SU-DHL-6 (cell line): ENCODE data around the gene CDK2.

ENCODE experiments used
- H2AFZ ChIP-seq: fragments of 200-600 bp; sonication (generic); 2 replicates; pipeline ENCODE4 v1.6.1; 2014; ENCODE audit warnings: low read depth, mild to moderate bottlenecking, moderate library complexity, mixed read lengths, antibody characterized with exemption, low read length; ENCODE audit not compliant: severe bottlenecking
- H3F3A ChIP-seq: fragments of 200-600 bp; shearing (Covaris generic); 2 replicates; pipeline ENCODE4 v1.6.0; 2016; ENCODE audit warnings: antibody characterized with exemption, mild to moderate bottlenecking; ENCODE audit not compliant: insufficient read depth
- H3K27ac ChIP-seq: fragments of 200-600 bp; sonication (generic); 2 replicates; pipeline ENCODE4 v1.5.1; 2016; ENCODE audit warnings: low read depth, mild to moderate bottlenecking, low read length, moderate library complexity, mixed read lengths
- H3K27me3 ChIP-seq: fragments of 200-600 bp; sonication (generic), shearing (Covaris generic); 2 replicates; pipeline ENCODE4 v1.6.0; 2014; ENCODE audit warnings: mild to moderate bottlenecking, low read length
- H3K36me3 ChIP-seq: fragments of 200-600 bp; sonication (generic); 2 replicates; pipeline ENCODE4 v1.6.1; 2014; ENCODE audit warnings: mild to moderate bottlenecking, low read length, mixed read lengths
- H3K4me2 ChIP-seq: fragments of 300-600, 200-600 bp; shearing (Covaris generic), sonication (generic); 2 replicates; pipeline ENCODE4 v1.6.0; 2014; ENCODE audit warnings: low read length, low read depth, mild to moderate bottlenecking; ENCODE audit not compliant: poor library complexity, severe bottlenecking
- H3K4me3 ChIP-seq: fragments of 200-600 bp; sonication (generic); 2 replicates; pipeline ENCODE4 v1.5.1; 2014; ENCODE audit warnings: antibody characterized with exemption, low read length, mild to moderate bottlenecking, mixed read lengths; ENCODE audit not compliant: insufficient read depth, poor library complexity, severe bottlenecking
- H3K79me2 ChIP-seq: fragments of 200-600 bp; sonication (generic); 2 replicates; pipeline ENCODE4 v1.6.1; 2014; ENCODE audit warnings: mild to moderate bottlenecking, low read length, moderate library complexity; ENCODE audit not compliant: insufficient read depth
- H3K9ac ChIP-seq: fragments of 200-600 bp; sonication (generic); 2 replicates; pipeline ENCODE4 v1.7.0; 2014; ENCODE audit warnings: mild to moderate bottlenecking, low read length
- H3K9me2 ChIP-seq: fragments of 200-600 bp; sonication (generic); replicated peaks from 2 replicates; pipeline ENCODE4 v1.6.1; 2014; ENCODE audit warnings: low read length; ENCODE audit not compliant: insufficient read depth
- H3K9me3 ChIP-seq: fragments of 200-600 bp; sonication (generic); 2 replicates; pipeline ENCODE4 v1.6.1; 2014; ENCODE audit warnings: low read length, mixed read lengths; ENCODE audit not compliant: insufficient read depth
- H4K20me1 ChIP-seq: fragments of 200-600 bp; sonication (generic); 2 replicates; pipeline ENCODE4 v1.6.1; 2014; ENCODE audit warnings: low read depth, mild to moderate bottlenecking, antibody characterized with exemption, low read length, moderate library complexity, mixed read lengths
- CTCF ChIP-seq: fragments of 200-600 bp; sonication (generic); IDR thresholded peaks from one replicate; pipeline ENCODE4 v1.5.1; 2017; ENCODE audit warnings: antibody characterized with exemption, mild to moderate bottlenecking, low read length, moderate library complexity; ENCODE audit not compliant: insufficient read depth, poor library complexity, severe bottlenecking
- EZH2phosphoT487 ChIP-seq: fragments of 200-600 bp; sonication (generic), shearing (Covaris generic); conservative IDR thresholded peaks from 2 replicates; pipeline ENCODE4 v1.6.1; 2018; ENCODE audit warnings: mild to moderate bottlenecking, antibody characterized with exemption, low read length, moderate library complexity, mixed read lengths

The CDK2 gene

GRCh38 chr12:55931317-55931779 is 35.3 kb upstream of the CDK2 start:
- peak overlapping the region; percentile 100 for H3K27ac ChIP-seq
- H3K4me2 ChIP-seq: peak overlapping the region; percentile 86

GRCh38 chr12:55931780-55932550 is 34.7 kb upstream of the CDK2 start:
- TF ChIP-seq CTCF (no peak), EZH2phosphoT487 (no peak)
- no peaks in the 10 kb centered on the region for H3K27me3 ChIP-seq
- peak overlapping the region; percentile 72 for H3K4me3 ChIP-seq
- peak overlapping the region; percentile 34 for H2AFZ ChIP-seq
- H3K9me3 ChIP-seq: no peaks in the 10 kb centered on the region
- H3K27ac ChIP-seq: peak overlapping the region; percentile 100
- H4K20me1 ChIP-seq: no peaks in the 10 kb centered on the region
- peak overlapping the region; percentile 86 for H3K4me2 ChIP-seq
- no peaks in the 10 kb centered on the region for H3K36me3 ChIP-seq
- no peaks in the 10 kb centered on the region for H3K9me2 ChIP-seq
- peaks cover 46% of the 10 kb centered on the region for H3F3A ChIP-seq
- peak overlapping the region; percentile 91 for H3K9ac ChIP-seq
- peaks cover 15% of the 10 kb centered on the region; the same call in 1 of the 2 replicates for H3K79me2 ChIP-seq

More at GRCh38 chr12:55931317-55931779, 35.3 kb upstream of the CDK2 start:
- peak overlapping the region; percentile 72 for H3K4me3 ChIP-seq
- peaks cover 19% of the 10 kb centered on the region for H3K79me2 ChIP-seq
- peaks cover 50% of the 10 kb centered on the region for H3F3A ChIP-seq
- no peaks in the 10 kb centered on the region for H3K9me3 ChIP-seq
- TF ChIP-seq CTCF (no peak), EZH2phosphoT487 (no peak)
- no peaks in the 10 kb centered on the region for H3K36me3 ChIP-seq
- no peaks in the 10 kb centered on the region for H3K9me2 ChIP-seq
- H3K27me3 ChIP-seq: no peaks in the 10 kb centered on the region
- H3K9ac ChIP-seq: peak overlapping the region; percentile 91
- peak overlapping the region; percentile 34 for H2AFZ ChIP-seq
- no peaks in the 10 kb centered on the region for H4K20me1 ChIP-seq

GRCh38 chr12:55932551-55932910 is 34.1 kb upstream of the CDK2 start:
- Histone ChIP-seq H3K36me3 (no peaks in the 10 kb centered on the region), H3K27ac (peak overlapping the region; percentile 100), H3K9ac (peak overlapping the region; percentile 91)

More at GRCh38 chr12:55932551-55932910, 34.1 kb upstream of the CDK2 start:
- Histone ChIP-seq H4K20me1 (no peaks in the 10 kb centered on the region), H3K9me2 (no peaks in the 10 kb centered on the region), H3K4me3 (peak overlapping the region; percentile 72), H3K4me2 (peak overlapping the region; percentile 86), H3K27me3 (no peaks in the 10 kb centered on the region), H3F3A (peaks cover 41% of the 10 kb centered on the region), H2AFZ (no peak overlapping the region), H3K9me3 (no peaks in the 10 kb centered on the region), H3K79me2 (peaks cover 9% of the 10 kb centered on the region; the same call in 1 of the 2 replicates)
- TF ChIP-seq EZH2phosphoT487: no peak
- TF ChIP-seq CTCF: no peak
